GM10248 (cell line): ENCODE results near the gene ADAM19.

Experiments
- CTCF ChIA-PET: fragments of 300-600 bp; sonication (Branson Sonifier 250); formaldehyde crosslinking; extraction: SDS; loops from one replicate; lab custom pipeline; 2021; ENCODE audit warnings: antibody characterized with exemption; lab: Yijun Ruan, JAX
- POLR2A ChIA-PET: fragments of 350-650 bp; sonication (Branson Sonifier 250); formaldehyde crosslinking; extraction: SDS; loops from one replicate; lab custom pipeline; 2020; ENCODE audit warnings: antibody characterized with exemption; lab: Yijun Ruan, JAX
- DNase-seq: peaks from one replicate; pipeline ENCODE4 v3.0.0; 2012; ENCODE audit errors: extremely low spot score
- TF ChIP-seq, protein P1 (sequence below): IDR thresholded peaks from 2 replicates; pipeline ENCODE4 v1.5.1; 2012; ENCODE audit warnings: mild to moderate bottlenecking, low read depth; ENCODE audit errors: extremely low read depth, missing control alignments, control extremely low read depth

The ADAM19 gene

DNA sequence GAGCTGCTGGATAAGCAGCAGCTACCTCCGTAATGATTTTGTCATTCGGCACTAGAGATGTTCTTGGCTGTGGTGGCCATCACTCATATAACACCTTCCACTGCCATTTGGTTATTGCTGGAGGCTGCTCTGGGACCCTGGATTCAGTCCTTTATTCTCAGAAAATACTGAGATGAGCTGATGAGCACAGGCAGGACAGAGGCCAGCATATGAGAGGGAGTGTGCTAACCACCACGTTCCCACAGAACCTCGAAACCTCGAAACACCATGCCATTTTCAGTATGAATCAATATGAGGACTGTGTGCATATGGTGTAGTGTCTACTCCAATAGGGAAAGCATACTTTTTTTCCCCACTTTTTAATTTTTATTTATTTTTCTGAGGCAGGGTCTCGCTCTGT is 56.6 kb downstream of the ADAM19 start:
- ChIA-PET POLR2A (interaction anchor here (0.6 to 1.8 kb wide), 3 partner anchors 12 to 598 kb away, joined by 4 to 5 read pairs (median 5); no protein-coding TSS in a partner anchor), CTCF (interaction anchor here (0.7 to 2.7 kb wide), 16 partner anchors 9 to 200 kb away, joined by 3 to 9 read pairs (median 3); no protein-coding TSS in a partner anchor)
- TF ChIP-seq, protein P1, sequence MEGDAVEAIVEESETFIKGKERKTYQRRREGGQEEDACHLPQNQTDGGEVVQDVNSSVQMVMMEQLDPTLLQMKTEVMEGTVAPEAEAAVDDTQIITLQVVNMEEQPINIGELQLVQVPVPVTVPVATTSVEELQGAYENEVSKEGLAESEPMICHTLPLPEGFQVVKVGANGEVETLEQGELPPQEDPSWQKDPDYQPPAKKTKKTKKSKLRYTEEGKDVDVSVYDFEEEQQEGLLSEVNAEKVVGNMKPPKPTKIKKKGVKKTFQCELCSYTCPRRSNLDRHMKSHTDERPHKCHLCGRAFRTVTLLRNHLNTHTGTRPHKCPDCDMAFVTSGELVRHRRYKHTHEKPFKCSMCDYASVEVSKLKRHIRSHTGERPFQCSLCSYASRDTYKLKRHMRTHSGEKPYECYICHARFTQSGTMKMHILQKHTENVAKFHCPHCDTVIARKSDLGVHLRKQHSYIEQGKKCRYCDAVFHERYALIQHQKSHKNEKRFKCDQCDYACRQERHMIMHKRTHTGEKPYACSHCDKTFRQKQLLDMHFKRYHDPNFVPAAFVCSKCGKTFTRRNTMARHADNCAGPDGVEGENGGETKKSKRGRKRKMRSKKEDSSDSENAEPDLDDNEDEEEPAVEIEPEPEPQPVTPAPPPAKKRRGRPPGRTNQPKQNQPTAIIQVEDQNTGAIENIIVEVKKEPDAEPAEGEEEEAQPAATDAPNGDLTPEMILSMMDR = no peak
- DNase-seq = peak; percentile 63

DNA sequence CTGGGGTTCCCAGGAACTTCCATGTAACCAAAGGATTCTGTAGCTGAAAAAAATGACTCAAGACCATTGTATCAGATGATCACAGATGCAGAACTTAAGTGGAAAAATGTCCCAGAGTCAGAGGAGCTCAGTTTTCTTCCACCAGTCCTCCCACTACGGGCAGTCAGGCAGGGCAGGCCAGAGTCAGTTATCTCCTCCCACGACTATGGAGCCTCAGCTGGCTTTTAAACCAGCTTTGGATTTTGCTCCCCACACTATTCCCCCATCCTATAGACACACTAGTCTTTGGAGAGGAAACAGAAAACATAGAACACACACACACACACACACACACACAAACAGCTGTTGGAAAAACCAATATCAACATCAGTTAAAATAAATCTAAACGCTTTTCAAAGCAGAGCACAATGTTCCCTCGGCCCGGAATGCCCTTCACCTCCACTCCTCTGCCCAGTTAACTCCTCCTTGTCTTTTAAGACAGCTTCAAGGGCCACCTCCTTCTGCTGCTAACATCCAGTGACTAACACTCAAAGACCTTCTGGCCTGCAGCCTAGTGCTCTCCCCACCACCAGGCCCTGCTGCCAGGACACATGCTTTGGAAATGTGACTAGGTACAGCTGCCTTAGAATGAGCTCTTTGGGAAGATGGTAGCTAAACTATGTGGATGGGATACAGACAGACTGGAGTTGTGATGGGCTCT is 58.8 kb downstream of the ADAM19 start:
- no peak for DNase-seq
- POLR2A ChIA-PET = no interaction called here
- TF ChIP-seq, protein P1 = no peak
- CTCF ChIA-PET = interaction anchor here (0.9 to 2.0 kb wide), 10 partner anchors 9 to 226 kb away, joined by 3 to 9 read pairs (median 5); no protein-coding TSS in a partner anchor

DNA sequence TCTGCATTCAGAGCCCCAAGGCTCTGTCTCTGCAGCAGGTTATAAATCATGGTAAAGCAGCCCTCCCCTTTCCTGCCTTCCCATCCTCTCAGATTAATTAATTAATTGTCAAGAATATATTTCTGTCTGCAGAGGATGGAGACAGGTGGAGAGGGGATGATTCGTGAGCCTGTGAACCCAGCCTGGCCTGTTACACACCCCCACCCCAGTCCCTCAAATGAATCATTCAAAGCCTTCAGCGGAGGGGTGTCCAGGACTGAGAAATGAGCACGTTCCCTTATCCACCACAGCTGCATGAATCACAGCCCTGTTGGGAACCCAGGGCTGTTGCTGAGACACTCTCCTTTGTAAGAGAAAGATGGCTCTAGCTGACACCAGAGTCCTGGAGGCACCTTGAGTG is 59.6 kb downstream of the ADAM19 start:
- CTCF ChIA-PET = interaction anchor here (0.9 to 2.0 kb wide), 8 partner anchors 8 to 227 kb away, joined by 3 to 9 read pairs (median 5); no protein-coding TSS in a partner anchor
- DNase-seq = no peak
- POLR2A ChIA-PET = no interaction called here
- TF ChIP-seq, protein P1 = no peak

DNA sequence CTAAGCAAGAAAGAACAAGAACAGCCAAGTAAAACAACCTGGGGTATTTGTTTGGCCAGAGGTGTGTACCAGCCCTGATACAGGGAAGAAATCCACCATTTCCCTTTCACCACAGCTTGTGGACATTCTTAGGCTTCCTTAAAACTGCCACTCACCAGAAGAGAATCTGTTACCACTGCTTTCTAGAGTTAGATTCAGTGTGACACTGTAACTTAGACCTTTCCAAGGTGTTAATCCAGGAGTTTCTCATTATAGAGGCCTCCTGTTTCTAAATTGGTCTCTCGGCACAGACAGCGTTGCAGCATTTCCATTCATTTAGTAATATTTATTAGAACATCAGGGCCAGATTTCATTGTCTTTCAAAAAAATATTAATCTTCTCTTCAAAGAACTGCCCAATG is 60.6 kb downstream of the ADAM19 start:
- TF ChIP-seq, protein P1 = no peak
- ChIA-PET CTCF (no interaction called here), POLR2A (no interaction called here)
- DNase-seq = no peak

DNA sequence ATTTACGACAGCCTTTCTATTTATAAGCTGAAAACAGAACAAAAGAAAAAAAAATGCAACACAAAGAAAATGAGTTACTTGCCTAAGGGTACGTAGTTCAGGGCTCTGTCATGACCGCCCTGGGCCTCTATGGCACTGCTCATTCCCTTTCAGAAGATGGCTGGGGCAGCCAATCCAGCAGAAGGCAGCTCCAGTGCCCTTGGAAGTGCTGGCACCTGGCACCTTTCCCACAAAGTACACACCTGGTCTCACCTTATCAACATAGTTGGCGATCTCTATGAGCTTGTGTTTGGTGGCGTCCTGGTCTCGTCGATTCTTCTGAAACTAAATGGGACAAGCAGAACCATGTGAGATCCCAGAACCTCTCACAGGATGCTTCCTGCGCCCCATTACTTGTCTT is 62.4 kb downstream of the ADAM19 start:
- no peak for DNase-seq
- ChIA-PET POLR2A (no interaction called here), CTCF (interaction anchor here (1.0 to 2.0 kb wide), 6 partner anchors 9 to 230 kb away, joined by 3 to 9 read pairs (median 4); no protein-coding TSS in a partner anchor)
- TF ChIP-seq, protein P1 = no peak

DNA sequence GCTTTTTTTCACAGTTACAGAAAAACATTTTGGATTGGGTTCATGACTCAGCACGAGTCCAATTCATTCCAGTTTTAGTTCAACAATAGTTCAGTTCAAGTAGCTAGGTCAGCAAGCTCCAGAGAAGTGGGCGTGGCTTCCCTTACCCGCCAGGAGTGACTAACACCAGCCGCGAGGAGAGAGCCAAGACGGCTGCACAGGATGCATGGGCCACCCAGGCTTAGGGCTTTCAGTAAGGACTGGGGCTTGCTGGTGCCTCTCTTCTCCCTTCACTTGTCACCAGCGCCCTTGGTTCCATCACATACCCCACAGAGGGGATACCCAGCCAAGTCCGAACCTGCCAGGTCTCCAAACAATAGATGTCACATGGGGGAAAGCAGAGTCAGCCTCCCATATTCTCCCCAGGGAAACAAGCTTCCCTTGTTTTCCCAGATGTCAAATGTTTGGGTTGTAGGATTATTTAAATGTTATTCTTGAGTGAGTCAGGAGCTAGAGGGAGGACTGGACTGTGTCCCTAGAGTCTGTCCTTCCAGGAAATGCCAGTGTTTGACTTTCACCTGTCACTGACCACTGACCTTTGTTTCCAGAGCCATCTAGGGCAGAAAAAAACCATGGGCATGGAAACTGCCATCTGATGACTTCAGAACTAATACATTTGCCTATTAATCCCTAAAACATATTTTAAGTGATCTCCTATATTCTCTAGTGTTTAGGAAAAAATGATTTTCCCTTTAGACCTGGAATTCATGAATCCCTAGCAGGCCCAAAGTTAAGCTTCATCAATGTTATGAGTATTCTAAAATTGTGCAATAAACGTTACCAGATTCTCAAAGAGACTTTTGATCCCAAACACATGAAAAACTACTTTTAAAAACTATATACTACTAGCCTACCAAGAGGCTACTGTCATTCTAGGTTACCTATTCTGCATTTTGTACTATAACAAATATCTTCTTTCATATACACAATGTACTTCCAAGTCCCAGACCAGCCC is 63.6 kb downstream of the ADAM19 start:
- no peak for DNase-seq
- TF ChIP-seq, protein P1 = no peak
- POLR2A ChIA-PET = no interaction called here
- CTCF ChIA-PET = interaction anchor here (0.6 to 1.6 kb wide), 4 partner anchors 8 to 41 kb away, joined by 3 to 4 read pairs (median 4); no protein-coding TSS in a partner anchor
